Kidney (tissue), 14 donors: Measurements from ENCODE around the gene TPBGL. TPM values are rescaled to one million over a fixed set of nuclear protein-coding genes. Genes with fewer than 3 reads are reported as not detected.

Experiments used
- DNase-seq, 5 donors: peaks; one replicate each; pipeline ENCODE4 v3.0.0-alpha.2; 2013 to 2020
- FAIRE-seq: peaks from 2 replicates; lab custom pipeline; 2012; peaks lifted over from hg19 to GRCh38; lab: Jason Lieb, UNC
- H3K27ac ChIP-seq, 2 donors: one replicate each; pipeline ENCODE4 v1.7.0; 2013; ENCODE audit warnings: low read depth in 2 of 2, low read length in 2 of 2, inconsistent platforms in 1 of 2
- H3K27me3 ChIP-seq: one replicate; pipeline ENCODE4 v1.7.1; 2013; ENCODE audit warnings: low read length, inconsistent platforms; ENCODE audit not compliant: control insufficient read depth, insufficient read depth
- H3K36me3 ChIP-seq, 3 donors: one replicate each; pipeline versions ENCODE4 v1.7.0 to v1.7.1; 2013; ENCODE audit warnings: low read length in 3 of 3, control low read depth in 1 of 3, inconsistent platforms in 1 of 3; ENCODE audit not compliant: insufficient read depth in 3 of 3, control insufficient read depth in 2 of 3
- H3K4me1 ChIP-seq, 3 donors: one replicate each; pipeline versions ENCODE4 v1.7.0 to v1.7.1; 2013; ENCODE audit warnings: low read length in 3 of 3, inconsistent platforms in 1 of 3, low read depth in 1 of 3; ENCODE audit not compliant: control insufficient read depth in 2 of 3, insufficient read depth in 2 of 3
- H3K4me3 ChIP-seq, 3 donors: one replicate each; pipeline versions ENCODE4 v1.7.0 to v1.8.1; 2013; ENCODE audit warnings: low read length in 3 of 3, control low read depth in 1 of 3, inconsistent platforms in 1 of 3
- H3K9ac ChIP-seq, 3 donors: one replicate each; pipeline versions ENCODE4 v1.7.0 to v1.7.1; 2013; ENCODE audit warnings: low read length in 3 of 3, control low read depth in 1 of 3, inconsistent platforms in 1 of 3
- H3K9me3 ChIP-seq, 3 donors: one replicate each; pipeline versions ENCODE4 v1.7.0 to v1.7.1; 2013; ENCODE audit warnings: low read length in 3 of 3, control low read depth in 1 of 3, inconsistent platforms in 1 of 3; ENCODE audit not compliant: control insufficient read depth in 2 of 3, insufficient read depth in 1 of 3
- CTCF ChIP-seq: IDR thresholded peaks from 3 replicates; pipeline ENCODE4 v1.5.1; 2012; ENCODE audit warnings: mild to moderate bottlenecking, moderate library complexity, borderline replicate concordance; ENCODE audit not compliant: insufficient read depth; ENCODE audit errors: extremely low read depth
- intact Hi-C: fragments of 100-400 bp; cut with DNase I; formaldehyde crosslinking; loops from one replicate; pipeline ENCODE4 v1.11.1; 2022
- polyA plus RNA-seq: library from polyadenylated mRNA; stranded (reverse); fragments of 350-450 nt; fragmentation: Illumina TruSeq; extraction: RNeasy Lipid Tissue Mini Kit (QIAGEN cat#74804); gene quantifications from one replicate; pipeline ENCODE4 v1.2.3, GENCODE V29; 2014; ENCODE audit warnings: low read depth, low replicate concordance; ENCODE audit not compliant: insufficient read depth
- total RNA-seq: library from RNA; stranded (reverse); fragmentation: NEBNext Ultra II Directional; extraction: Animal tissue kit (Norgen Biotek cat#: 25700); gene quantifications from one replicate; pipeline ENCODE4 v1.2.1, GENCODE V29; 2021
- donor health status: control.
- donor health status: control.
- donor health status: control.
- donor health status: control.
- donor health status: control.
- donor health status: DM: yes; HTN: yes; CAD: no.
- donor health status: Normal renal cell carcinoma (clear cell type).

Gene TPBGL
- total and polyA plus RNA-seq, 2 donors from 2014 or later: 0.13 to 0.69 TPM

GRCh38 chr11:75248924-75249256 is 8.3 kb downstream of the TPBGL start:
- H3K9me3 ChIP-seq: no peaks in the 10 kb centered on the region
- DNase-seq: no peak
- H3K36me3 ChIP-seq: no peaks in the 10 kb centered on the region
- no peak overlapping the region for H3K27ac ChIP-seq
- FAIRE-seq: no peak
- no peak overlapping the region for H3K4me3 ChIP-seq
- intact Hi-C loops: loop anchor here (5.0 to 10.0 kb wide), 3 partner anchors 107 to 317 kb away; no protein-coding TSS in a partner anchor
- TF ChIP-seq CTCF: no peak
- no peak overlapping the region for H3K9ac ChIP-seq
- peaks cover 4% of the 10 kb centered on the region for H3K27me3 ChIP-seq
- no peaks in the 10 kb centered on the region for H3K4me1 ChIP-seq

GRCh38 chr11:75249704-75250103 is 9.1 kb downstream of the TPBGL start:
- no peak overlapping the region for H3K27ac ChIP-seq
- H3K4me3 ChIP-seq: no peak overlapping the region
- FAIRE-seq (no peak), DNase-seq (peak in 1 of 5 donors; percentile 11)
- no peak for TF ChIP-seq CTCF
- no peaks in the 10 kb centered on the region for H3K9me3 ChIP-seq
- no peak overlapping the region for H3K9ac ChIP-seq
- no peaks in the 10 kb centered on the region for H3K36me3 ChIP-seq
- H3K27me3 ChIP-seq: peaks cover 4% of the 10 kb centered on the region
- H3K4me1 ChIP-seq: no peaks in the 10 kb centered on the region
- intact Hi-C loops: loop anchor here (5.0 to 10.0 kb wide), 3 partner anchors 107 to 317 kb away; no protein-coding TSS in a partner anchor

- no peak for TF ChIP-seq CTCF
- FAIRE-seq (no peak), DNase-seq (no peak)
- no peak overlapping the region for H3K4me3 ChIP-seq
- no peak overlapping the region for H3K9ac ChIP-seq
- no peaks in the 10 kb centered on the region for H3K36me3 ChIP-seq
- no peaks in the 10 kb centered on the region for H3K27me3 ChIP-seq
- H3K4me1 ChIP-seq: no peaks in the 10 kb centered on the region
- no peaks in the 10 kb centered on the region for H3K9me3 ChIP-seq
- intact Hi-C loops: no loop called here
- H3K27ac ChIP-seq: no peak overlapping the region
These were observed 13.8 kb downstream of the TPBGL start for GRCh38 chr11:75254326-75254725.
